ENCODE measurements around the gene TECRL. TPM values are rescaled to one million over a fixed set of nuclear protein-coding genes. Genes with fewer than 3 reads are reported as not detected.

The TECRL gene
- total RNA-seq, 1 donor from 2014 or later = 1,086 TPM

DNA sequence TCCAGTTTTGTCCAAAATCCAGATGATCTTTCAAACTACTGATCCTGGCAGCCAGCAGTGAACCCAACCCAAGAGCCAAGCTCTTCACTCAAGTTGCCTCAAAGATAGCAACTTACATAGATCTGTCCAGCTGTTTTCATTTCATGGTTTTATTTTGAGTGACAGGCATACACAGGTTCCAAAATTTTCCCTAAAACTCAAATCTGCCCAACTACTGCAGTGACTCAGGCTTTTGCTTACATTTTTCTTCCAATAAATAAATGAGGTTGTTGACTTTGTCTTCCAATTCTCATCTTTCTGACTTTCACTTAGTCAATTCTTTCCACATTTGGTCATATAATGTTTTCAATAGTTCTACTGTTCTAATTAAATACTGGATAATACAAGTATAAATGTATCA, 158.8 kb downstream of the TECRL start:
- no peak overlapping the region for H3K4me3 ChIP-seq
- H3K27me3 ChIP-seq (ENCODE audit: low read depth) = no peaks in the 10 kb centered on the region

DNA sequence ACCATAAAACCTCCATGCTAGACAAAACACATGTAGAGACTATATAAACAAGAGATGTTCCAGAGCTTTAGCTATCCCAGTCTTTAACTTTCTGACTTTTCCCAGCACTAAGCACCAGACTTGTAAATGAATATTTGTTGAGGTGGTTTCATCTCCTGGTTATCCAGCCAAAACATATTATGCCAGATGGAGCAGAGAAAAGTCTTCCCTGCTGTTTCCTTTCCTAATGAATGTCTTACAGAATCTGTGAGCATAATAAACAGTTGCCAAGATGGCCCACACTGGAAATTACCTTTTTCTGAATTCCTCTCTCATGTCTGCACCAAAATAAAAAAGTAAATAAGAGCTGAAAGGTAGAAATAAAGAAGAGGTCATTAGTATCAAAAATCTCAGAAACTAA, 159.2 kb downstream of the TECRL start:
- no peaks in the 10 kb centered on the region for H3K27me3 ChIP-seq (ENCODE audit: low read depth)
- intact Hi-C loops (cut with micrococcal nuclease) = no loop called here
- no peak overlapping the region for H3K4me3 ChIP-seq
- H3K9me3 ChIP-seq (replicated peaks) = no peaks in the 10 kb centered on the region
- DNase-seq = no peak
- no peaks in the 10 kb centered on the region for H3K4me1 ChIP-seq
- TF ChIP-seq, protein P1, sequence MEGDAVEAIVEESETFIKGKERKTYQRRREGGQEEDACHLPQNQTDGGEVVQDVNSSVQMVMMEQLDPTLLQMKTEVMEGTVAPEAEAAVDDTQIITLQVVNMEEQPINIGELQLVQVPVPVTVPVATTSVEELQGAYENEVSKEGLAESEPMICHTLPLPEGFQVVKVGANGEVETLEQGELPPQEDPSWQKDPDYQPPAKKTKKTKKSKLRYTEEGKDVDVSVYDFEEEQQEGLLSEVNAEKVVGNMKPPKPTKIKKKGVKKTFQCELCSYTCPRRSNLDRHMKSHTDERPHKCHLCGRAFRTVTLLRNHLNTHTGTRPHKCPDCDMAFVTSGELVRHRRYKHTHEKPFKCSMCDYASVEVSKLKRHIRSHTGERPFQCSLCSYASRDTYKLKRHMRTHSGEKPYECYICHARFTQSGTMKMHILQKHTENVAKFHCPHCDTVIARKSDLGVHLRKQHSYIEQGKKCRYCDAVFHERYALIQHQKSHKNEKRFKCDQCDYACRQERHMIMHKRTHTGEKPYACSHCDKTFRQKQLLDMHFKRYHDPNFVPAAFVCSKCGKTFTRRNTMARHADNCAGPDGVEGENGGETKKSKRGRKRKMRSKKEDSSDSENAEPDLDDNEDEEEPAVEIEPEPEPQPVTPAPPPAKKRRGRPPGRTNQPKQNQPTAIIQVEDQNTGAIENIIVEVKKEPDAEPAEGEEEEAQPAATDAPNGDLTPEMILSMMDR (IDR thresholded peaks at IDR 0.05; ENCODE audit: borderline replicate concordance) = no peak
- H3K36me3 ChIP-seq = no peaks in the 10 kb centered on the region
- no peak overlapping the region for H3K27ac ChIP-seq (replicated peaks)

More for the DNA sequence above, 158.8 kb downstream of the TECRL start:
- Histone ChIP-seq H3K9me3 (replicated peaks) (no peaks in the 10 kb centered on the region), H3K27ac (replicated peaks) (no peak overlapping the region), H3K36me3 (no peaks in the 10 kb centered on the region), H3K4me1 (no peaks in the 10 kb centered on the region)
- TF ChIP-seq, protein P1 (IDR thresholded peaks at IDR 0.05; ENCODE audit: borderline replicate concordance) = no peak
- no peak for DNase-seq
- intact Hi-C loops (cut with micrococcal nuclease) = no loop called here

DNA sequence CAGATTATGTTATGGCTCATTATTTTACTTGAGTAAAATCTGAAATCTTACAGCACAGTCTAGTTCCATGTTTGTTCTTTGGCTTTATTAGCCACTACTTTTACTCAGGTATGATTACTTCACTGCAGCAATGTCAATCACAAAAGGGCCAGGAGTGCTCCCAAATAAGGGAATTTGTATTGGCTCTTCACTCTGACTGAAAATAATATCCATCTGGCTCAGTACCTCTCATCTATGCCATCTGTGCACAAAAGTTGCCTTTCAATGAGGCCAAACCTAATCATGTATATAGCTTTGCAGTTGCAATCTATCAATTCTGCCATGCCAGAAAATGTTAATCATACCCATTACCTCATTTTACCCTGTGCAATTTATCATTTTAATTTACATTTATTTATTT, 161.1 kb downstream of the TECRL start:
- Histone ChIP-seq H3K4me1 (no peaks in the 10 kb centered on the region), H3K27ac (replicated peaks) (no peak overlapping the region), H3K27me3 (ENCODE audit: low read depth) (no peaks in the 10 kb centered on the region), H3K9me3 (replicated peaks) (no peaks in the 10 kb centered on the region), H3K36me3 (no peaks in the 10 kb centered on the region), H3K4me3 (no peak overlapping the region)
- TF ChIP-seq, protein P1 (IDR thresholded peaks at IDR 0.05; ENCODE audit: borderline replicate concordance) = no peak
- intact Hi-C loops (cut with micrococcal nuclease) = no loop called here
- DNase-seq = no peak

DNA sequence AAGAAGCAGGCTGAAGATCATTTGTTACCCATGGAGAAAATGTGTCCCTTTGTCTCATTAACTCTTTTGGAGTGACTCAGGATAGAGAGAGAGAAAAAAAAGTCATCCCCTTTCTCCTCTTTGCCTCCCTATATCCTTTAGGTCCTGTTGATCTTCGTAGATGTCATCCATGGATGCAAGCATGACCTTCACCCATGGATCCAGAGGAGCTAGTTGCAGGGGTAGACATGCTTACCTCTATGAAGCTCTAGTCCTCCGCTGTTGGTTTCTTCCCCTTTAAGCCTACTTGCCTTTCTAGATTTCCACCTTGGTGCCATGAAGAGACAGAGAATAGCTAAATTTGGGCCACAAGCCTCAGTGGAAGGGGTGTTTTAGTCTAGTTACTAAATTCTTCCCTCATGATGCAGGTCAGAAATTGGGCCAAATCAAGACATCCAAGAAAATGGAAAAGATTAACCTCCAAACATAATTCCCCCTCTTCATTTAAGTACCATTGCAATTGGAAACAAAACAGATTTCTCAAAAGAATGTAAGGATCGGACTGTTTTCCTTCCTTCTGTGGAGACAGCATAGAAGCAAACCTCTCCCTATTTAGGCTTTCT, 178.4 kb downstream of the TECRL start:
- H3K27ac ChIP-seq (replicated peaks) = no peak overlapping the region
- intact Hi-C loops (cut with micrococcal nuclease) = no loop called here
- H3K9me3 ChIP-seq (replicated peaks) = peaks cover 91% of the 10 kb centered on the region

More for the DNA sequence above, 178.4 kb downstream of the TECRL start:
- H3K27me3 ChIP-seq (ENCODE audit: low read depth) = no peaks in the 10 kb centered on the region
- H3K4me3 ChIP-seq = no peak overlapping the region
- no peaks in the 10 kb centered on the region for H3K36me3 ChIP-seq
- no peaks in the 10 kb centered on the region for H3K4me1 ChIP-seq
- TF ChIP-seq, protein P1 (IDR thresholded peaks at IDR 0.05; ENCODE audit: borderline replicate concordance) = no peak
- no peak for DNase-seq
